Stimulated activated CD8-positive, alpha-beta memory T cell treated with anti-CD3 and anti-CD28 coated beads, Interleukin-12 subunit alpha, Interleukin-12 subunit beta, amount 100 ng/mL, for 24 hours (primary cell): ENCODE results near the gene NABP1.
"Not testable (repeated sequence)": the region's sequence is repeated elsewhere in the genome, so short reads cannot be mapped to it uniquely, and the experiment has no call there.

Experiments used
- DNase-seq: peaks from one replicate; pipeline ENCODE4 v3.0.0-alpha.2; 2020; ENCODE audit errors: extremely low read depth

NABP1 gene

GRCh38 chr2:191677646-191678436 is at the start of gene NABP1:
Gene NABP1, plus strand, starts transcription at chr2:191678136. Its CDS starts 479 bp downstream, at chr2:191678615.
- DNase-seq: peak; percentile 97

- DNase-seq: no peak
Measured at GRCh38 chr2:191629001-191629453, 48.9 kb upstream of the NABP1 start.

- no peak for DNase-seq
Measured at GRCh38 chr2:191629976-191630712, 47.8 kb upstream of the NABP1 start.

- DNase-seq: no peak
Measured at GRCh38 chr2:191631754-191632153, 46.2 kb upstream of the NABP1 start.

- no peak for DNase-seq
Measured at GRCh38 chr2:191632426-191632825, 45.5 kb upstream of the NABP1 start.

GRCh38 chr2:191634791-191635190 is 43.1 kb upstream of the NABP1 start:
- no peak for DNase-seq

GRCh38 chr2:191635333-191636234 is 42.4 kb upstream of the NABP1 start:
- no peak for DNase-seq

- no peak for DNase-seq
Measured at GRCh38 chr2:191636235-191636543, 41.7 kb upstream of the NABP1 start.

GRCh38 chr2:191636586-191636985 is 41.4 kb upstream of the NABP1 start:
- DNase-seq: no peak

- DNase-seq: no peak
Measured at GRCh38 chr2:191637182-191638078, 40.5 kb upstream of the NABP1 start.

- no peak for DNase-seq
Measured at GRCh38 chr2:191638079-191638801, 39.7 kb upstream of the NABP1 start.

- DNase-seq: no peak
Measured at GRCh38 chr2:191638802-191639172, 39.1 kb upstream of the NABP1 start.

GRCh38 chr2:191641609-191642008 is 36.3 kb upstream of the NABP1 start:
- DNase-seq: no peak

GRCh38 chr2:191642541-191642940 is 35.4 kb upstream of the NABP1 start:
- DNase-seq: no peak

- no peak for DNase-seq
Measured at GRCh38 chr2:191643429-191643828, 34.5 kb upstream of the NABP1 start.

- not testable (repeated sequence) for DNase-seq
Measured at GRCh38 chr2:191644613-191645012, 33.3 kb upstream of the NABP1 start.

GRCh38 chr2:191645032-191645431 is 32.9 kb upstream of the NABP1 start:
- DNase-seq: no peak

GRCh38 chr2:191645434-191646162 is 32.3 kb upstream of the NABP1 start:
- DNase-seq: no peak

GRCh38 chr2:191646163-191646902 is 31.6 kb upstream of the NABP1 start:
- DNase-seq: no peak
